Subcutaneous adipose tissue (tissue), 4 donors: ENCODE measurements around the gene SPACA4. TPM values are rescaled to one million over a fixed set of nuclear protein-coding genes. Genes with fewer than 3 reads are reported as not detected.

Experiments used
- total RNA-seq, 4 donors: library from RNA; depleted of rRNA; stranded (reverse); fragments of >200 nt; gene quantifications; one replicate each; pipeline ENCODE4 v1.1.0, GENCODE V29; 2016
- TF ChIP-seq, protein P1 (sequence below): fragments of 450-650 bp; IDR thresholded peaks from one replicate; pipeline ENCODE4 v1.5.1; 2016; ENCODE audit warnings: low read depth, mild to moderate bottlenecking, control low read depth, antibody characterized with exemption, moderate library complexity

The SPACA4 gene
- total RNA-seq, 4 donors from 2014 or later, result not detected

DNA sequence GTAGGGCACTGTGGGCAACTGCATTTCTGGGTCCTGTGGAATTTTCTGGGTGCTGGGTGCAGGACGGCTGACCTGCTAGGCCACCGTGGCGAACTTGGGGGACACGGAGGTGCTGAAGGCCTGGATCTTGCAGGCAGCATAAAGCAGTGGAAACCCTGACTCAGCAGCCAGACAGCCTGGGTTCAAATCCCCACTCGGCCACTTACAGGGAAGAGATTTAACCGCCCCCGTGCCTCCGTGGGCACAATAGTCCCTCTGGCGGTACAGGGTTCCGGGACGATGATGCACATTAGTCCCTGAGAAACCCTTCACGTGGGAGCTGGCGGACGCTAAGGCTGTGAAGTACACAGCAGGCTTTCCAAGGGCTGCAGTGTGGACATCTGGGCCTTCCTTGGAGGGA lies 5.3 kb downstream of the SPACA4 start:
- TF ChIP-seq, protein P1, sequence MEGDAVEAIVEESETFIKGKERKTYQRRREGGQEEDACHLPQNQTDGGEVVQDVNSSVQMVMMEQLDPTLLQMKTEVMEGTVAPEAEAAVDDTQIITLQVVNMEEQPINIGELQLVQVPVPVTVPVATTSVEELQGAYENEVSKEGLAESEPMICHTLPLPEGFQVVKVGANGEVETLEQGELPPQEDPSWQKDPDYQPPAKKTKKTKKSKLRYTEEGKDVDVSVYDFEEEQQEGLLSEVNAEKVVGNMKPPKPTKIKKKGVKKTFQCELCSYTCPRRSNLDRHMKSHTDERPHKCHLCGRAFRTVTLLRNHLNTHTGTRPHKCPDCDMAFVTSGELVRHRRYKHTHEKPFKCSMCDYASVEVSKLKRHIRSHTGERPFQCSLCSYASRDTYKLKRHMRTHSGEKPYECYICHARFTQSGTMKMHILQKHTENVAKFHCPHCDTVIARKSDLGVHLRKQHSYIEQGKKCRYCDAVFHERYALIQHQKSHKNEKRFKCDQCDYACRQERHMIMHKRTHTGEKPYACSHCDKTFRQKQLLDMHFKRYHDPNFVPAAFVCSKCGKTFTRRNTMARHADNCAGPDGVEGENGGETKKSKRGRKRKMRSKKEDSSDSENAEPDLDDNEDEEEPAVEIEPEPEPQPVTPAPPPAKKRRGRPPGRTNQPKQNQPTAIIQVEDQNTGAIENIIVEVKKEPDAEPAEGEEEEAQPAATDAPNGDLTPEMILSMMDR, result no peak

DNA sequence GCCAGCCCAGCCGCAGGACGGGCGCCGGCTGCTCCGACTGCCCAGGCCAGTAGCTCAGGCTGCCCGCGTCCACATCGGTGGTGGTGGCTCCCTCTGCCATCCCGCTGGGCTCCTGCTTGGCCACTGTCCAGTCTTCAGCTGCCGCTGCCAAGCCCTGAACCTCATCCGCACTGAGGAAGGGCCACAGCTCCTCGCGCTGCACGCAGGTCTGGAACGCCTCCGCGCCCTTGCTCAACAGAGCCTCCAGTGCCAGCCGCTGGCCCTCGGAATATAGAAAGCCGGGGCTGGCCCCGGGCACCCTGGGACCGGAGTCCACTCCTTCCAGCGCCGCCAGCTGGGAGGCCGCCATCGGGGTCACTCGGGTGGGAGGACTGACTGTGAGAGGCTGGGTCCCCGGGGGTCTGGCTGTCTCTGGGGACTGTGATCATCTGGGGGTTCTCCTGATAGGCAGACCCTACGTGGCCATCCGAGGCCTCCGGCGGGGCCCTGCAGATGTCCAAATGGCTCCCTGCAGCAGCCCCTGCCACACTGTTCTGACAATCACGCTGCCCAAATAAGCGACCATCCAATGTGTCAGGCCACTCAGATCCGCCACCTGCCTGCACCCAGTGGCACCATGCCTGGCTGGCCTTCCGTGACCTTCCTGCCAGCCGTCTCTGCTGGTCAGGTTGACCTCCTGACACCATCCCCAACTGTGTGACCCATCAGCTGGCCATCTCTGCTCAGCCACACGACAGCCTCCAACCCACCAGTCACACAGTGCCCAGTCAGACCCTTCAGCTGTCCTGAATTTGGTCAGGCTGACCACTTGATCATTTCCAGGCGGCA lies 6.7 kb downstream of the SPACA4 start:
- TF ChIP-seq, protein P1, result no peak

DNA sequence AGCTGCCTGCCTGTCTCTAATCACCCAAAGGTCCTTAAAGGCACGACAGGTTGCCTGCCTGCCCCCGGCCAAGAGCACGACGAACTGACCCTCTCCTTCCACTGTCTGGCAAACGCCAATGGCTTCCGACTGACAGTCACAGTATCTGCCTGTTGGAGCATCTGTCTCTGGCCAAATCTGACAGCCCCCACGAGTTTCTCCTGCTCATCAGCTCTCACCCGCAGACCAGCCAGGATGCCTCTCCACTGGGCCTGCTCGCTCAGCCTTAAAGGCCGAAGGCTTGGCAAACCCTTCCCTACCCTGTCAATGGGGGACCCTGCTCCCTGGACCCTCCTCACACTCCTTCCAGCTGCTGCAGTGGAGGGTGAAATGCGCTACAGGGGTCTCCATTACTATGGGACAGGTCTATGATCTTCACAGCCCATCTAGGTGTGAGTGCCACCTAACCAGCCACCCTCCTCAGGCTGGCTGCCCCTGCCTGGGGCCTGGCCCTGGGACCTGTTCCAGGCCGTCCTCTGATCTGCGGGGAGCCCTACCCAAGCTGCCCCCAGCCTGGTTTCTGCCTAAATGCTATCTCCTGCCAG lies 7.4 kb downstream of the SPACA4 start:
- TF ChIP-seq, protein P1, result no peak

DNA sequence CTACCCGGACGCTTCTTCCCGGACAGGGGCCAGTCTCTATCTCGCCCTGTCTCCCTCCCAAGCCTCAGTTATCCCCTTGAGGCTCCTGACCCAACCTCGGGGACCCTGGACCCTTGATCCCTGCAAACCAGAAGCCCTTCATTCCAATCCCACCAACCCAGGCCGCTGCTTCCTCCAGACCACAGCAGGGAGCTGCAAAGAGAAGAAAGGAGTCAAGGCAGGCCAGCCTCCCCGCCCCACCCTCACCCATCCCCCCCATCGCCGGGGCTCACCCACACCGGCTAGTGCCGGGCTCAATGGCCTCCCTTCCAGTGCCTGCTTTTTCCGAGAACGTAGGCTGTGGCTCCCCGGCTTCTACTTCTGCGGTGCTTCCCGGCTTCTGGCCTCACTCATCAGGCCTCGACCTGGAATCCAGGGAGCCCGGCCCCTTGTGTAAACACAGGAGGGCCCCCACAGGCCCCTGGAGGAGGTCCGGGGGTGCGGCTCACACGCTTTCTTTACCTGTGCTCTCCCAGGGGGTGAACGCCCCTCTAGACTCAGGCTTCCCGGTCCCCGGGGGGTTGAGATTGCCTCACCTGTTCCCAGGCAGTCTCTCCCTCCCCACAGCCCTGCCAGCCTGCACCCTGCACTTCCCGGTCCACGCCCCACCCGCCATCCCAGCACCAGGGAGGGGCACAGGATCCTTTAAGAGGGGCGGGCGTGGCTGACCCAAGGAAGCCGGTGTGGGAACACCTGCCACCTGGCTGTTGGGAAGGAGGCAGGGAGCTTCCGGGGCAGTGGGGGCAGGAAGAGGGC lies 8.1 kb downstream of the SPACA4 start, which contains the start of gene FAM83E:
TSS of gene FAM83E (minus strand) at position 641 of the 795 bp plus-strand sequence. CDS start 1,704 bp downstream, outside the sequence.
- TF ChIP-seq, protein P1, result no peak

DNA sequence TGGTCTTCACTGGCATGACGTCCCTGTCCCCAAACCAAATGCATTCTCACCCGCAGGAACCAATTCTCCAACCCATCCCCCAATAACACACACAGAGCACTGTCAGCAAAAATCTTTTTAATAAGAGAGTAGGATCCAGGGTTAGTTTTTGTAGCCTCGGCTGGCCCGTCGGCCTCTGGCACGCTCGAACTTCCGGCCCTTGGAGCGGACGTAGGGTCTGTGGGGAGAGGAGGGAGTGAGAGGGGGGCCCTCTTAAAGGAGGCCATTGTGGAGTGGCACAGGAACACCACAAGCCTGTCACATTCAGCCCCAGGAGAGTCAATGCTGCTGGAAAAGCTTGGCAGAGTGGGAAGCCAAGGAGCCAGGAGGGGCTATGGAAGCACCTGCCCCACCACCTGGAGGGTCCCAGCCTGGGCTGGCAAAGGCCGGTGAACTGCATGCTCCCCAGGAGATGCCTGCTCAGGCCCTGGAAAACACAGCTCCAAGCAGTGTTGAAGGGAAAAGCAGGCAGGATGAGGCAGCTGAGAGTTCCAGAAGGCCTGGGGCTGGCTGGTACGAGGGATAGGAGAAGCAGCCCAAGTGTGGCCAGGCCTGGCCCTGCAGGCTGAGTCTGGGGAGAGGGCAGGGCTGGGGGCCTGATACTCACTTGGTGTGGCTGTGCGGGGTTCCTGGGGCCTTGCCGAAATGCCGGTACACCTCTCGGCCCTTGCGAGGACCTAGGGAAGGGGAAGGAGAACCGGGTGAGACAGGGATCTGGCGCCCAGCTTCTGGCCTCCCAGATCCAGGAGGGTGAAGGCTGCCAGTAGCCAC lies 8.9 kb downstream of the SPACA4 start:
- TF ChIP-seq, protein P1, result no peak

DNA sequence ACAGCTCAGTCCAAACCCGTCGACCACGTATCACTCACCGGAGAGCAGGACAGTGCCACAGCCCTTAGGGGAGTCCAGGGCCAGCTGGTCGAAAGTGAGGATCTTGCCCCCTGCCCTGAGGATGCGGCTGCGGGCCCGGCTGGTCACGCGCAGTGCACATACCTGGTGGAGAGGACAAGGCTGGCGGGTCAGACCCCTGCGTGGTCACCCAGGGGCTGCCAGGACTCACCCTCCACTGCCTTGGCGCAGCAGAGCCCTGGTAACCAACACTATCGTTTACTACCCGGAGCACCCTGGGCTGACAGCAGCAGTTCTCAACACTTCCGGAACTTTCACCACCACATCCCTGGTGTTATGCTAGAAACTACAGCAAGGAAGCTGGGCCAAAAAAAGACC lies 9.5 kb downstream of the SPACA4 start:
- TF ChIP-seq, protein P1, result no peak
